ENCODE measurements around the gene SEMG2. TPM values are rescaled to one million over a fixed set of nuclear protein-coding genes. Genes with fewer than 3 reads are reported as not detected.

Gene SEMG2
- total RNA-seq, 2 donors from 2014 or later: not detected

DNA sequence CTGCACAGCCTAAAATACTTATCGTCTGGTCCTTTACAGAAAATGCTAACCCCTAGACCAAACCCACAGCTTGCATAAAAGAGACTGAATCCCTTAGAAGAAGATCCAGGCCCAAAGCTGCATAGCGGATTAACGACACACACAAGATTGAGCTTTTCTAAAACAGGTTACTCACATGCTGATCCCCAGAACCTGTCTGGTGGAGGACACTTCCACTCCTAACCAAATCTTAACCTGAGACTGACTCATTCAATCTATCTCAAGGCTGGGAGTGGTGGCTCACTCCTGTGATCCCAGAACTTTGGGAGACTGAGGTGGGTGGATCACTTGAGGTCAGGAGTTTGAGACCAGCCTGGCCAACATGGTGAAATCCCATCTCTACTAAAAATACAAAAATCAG, 36.0 kb downstream of the SEMG2 start:
- no peaks in the 10 kb centered on the region for H3K27me3 ChIP-seq
- H3K4me1 ChIP-seq: peaks cover 6% of the 10 kb centered on the region
- no peak overlapping the region for H3K4me3 ChIP-seq
- intact Hi-C loops (cut with DNase I): no loop called here
- H3K36me3 ChIP-seq: no peaks in the 10 kb centered on the region
- no peak overlapping the region for H3K27ac ChIP-seq
- no peaks in the 10 kb centered on the region for H3K9me3 ChIP-seq
- DNase-seq: no peak
- TF ChIP-seq, protein P1, sequence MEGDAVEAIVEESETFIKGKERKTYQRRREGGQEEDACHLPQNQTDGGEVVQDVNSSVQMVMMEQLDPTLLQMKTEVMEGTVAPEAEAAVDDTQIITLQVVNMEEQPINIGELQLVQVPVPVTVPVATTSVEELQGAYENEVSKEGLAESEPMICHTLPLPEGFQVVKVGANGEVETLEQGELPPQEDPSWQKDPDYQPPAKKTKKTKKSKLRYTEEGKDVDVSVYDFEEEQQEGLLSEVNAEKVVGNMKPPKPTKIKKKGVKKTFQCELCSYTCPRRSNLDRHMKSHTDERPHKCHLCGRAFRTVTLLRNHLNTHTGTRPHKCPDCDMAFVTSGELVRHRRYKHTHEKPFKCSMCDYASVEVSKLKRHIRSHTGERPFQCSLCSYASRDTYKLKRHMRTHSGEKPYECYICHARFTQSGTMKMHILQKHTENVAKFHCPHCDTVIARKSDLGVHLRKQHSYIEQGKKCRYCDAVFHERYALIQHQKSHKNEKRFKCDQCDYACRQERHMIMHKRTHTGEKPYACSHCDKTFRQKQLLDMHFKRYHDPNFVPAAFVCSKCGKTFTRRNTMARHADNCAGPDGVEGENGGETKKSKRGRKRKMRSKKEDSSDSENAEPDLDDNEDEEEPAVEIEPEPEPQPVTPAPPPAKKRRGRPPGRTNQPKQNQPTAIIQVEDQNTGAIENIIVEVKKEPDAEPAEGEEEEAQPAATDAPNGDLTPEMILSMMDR (IDR thresholded peaks at IDR 0.05): no peak
- H3K9ac ChIP-seq (ENCODE audit: low read depth in 2 of 2, low read length in 2 of 2): no peak overlapping the region

DNA sequence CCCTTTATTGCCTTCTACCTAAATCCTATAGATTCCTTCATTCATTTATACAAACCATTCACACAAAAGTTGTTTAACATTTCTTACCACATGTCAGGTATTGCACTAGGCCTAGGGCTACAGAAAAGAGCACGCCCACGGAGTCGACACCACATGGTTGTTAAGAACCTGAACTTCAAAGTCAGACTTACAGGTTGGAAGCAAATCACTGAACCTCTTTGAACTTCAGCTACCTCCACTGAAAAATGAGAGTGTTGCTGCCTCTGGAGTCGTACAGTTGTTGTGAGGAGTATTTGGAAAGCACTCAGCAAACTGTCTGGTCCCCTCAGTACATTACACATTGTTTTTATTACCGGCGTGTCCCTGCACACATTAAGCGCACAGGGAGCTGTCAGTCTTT, 36.5 kb downstream of the SEMG2 start:
- Histone ChIP-seq H3K27ac (no peak overlapping the region), H3K4me1 (peaks cover 6% of the 10 kb centered on the region), H3K36me3 (no peaks in the 10 kb centered on the region), H3K9me3 (no peaks in the 10 kb centered on the region), H3K9ac (ENCODE audit: low read depth in 2 of 2, low read length in 2 of 2) (no peak overlapping the region), H3K27me3 (no peaks in the 10 kb centered on the region), H3K4me3 (no peak overlapping the region)
- intact Hi-C loops (cut with DNase I): no loop called here
- DNase-seq: no peak
- TF ChIP-seq, protein P1 (IDR thresholded peaks at IDR 0.05): no peak

DNA sequence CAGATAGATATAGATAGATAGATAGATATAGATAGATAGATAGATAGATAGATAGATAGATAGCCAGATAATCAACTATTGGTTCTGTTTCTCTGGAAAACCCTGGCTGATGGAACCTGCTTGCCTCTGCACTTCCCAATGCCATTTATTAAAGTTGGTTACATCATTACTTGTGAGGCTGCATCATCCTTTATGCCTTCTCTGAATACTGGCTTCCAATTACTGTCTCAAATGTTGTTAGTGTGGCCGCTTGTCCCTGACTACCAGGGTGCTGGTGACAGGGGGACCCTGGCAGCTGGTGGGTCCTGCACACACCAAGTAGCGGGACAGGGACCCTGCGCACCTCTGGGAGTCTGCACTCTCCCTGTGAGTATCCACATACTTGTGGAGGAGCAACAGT, 37.1 kb downstream of the SEMG2 start:
- H3K9me3 ChIP-seq: no peaks in the 10 kb centered on the region
- no peak overlapping the region for H3K4me3 ChIP-seq
- DNase-seq: no peak
- H3K36me3 ChIP-seq: no peaks in the 10 kb centered on the region
- no peak overlapping the region for H3K27ac ChIP-seq
- H3K27me3 ChIP-seq: no peaks in the 10 kb centered on the region
- H3K9ac ChIP-seq (ENCODE audit: low read depth in 2 of 2, low read length in 2 of 2): no peak overlapping the region
- peaks cover 6% of the 10 kb centered on the region for H3K4me1 ChIP-seq
- TF ChIP-seq, protein P1 (IDR thresholded peaks at IDR 0.05): no peak
- intact Hi-C loops (cut with DNase I): no loop called here

DNA sequence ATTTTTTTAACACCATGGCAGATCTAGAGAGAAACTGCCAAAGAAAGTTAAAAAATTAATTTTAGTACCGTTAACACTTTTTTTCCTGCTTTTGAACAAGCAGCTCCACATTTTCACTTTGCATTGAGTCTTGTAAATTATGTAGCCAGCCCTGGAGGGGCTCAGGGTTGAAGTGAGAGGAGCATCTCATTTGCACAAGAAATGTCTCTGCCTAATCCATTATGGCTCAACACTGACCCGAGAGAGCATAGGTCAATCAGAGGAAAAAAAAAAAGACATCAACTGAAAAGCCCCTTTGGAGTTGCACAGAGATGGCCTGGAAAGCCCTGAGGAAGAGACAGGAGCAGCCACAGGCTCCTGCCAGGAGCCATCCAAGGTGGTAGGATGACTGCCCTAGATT, 37.5 kb downstream of the SEMG2 start:
- Histone ChIP-seq H3K27me3 (no peaks in the 10 kb centered on the region), H3K4me1 (peaks cover 6% of the 10 kb centered on the region), H3K9ac (ENCODE audit: low read depth in 2 of 2, low read length in 2 of 2) (no peak overlapping the region), H3K27ac (no peak overlapping the region), H3K9me3 (no peaks in the 10 kb centered on the region), H3K36me3 (no peaks in the 10 kb centered on the region), H3K4me3 (no peak overlapping the region)
- DNase-seq: no peak
- intact Hi-C loops (cut with DNase I): no loop called here
- TF ChIP-seq, protein P1 (IDR thresholded peaks at IDR 0.05): no peak

DNA sequence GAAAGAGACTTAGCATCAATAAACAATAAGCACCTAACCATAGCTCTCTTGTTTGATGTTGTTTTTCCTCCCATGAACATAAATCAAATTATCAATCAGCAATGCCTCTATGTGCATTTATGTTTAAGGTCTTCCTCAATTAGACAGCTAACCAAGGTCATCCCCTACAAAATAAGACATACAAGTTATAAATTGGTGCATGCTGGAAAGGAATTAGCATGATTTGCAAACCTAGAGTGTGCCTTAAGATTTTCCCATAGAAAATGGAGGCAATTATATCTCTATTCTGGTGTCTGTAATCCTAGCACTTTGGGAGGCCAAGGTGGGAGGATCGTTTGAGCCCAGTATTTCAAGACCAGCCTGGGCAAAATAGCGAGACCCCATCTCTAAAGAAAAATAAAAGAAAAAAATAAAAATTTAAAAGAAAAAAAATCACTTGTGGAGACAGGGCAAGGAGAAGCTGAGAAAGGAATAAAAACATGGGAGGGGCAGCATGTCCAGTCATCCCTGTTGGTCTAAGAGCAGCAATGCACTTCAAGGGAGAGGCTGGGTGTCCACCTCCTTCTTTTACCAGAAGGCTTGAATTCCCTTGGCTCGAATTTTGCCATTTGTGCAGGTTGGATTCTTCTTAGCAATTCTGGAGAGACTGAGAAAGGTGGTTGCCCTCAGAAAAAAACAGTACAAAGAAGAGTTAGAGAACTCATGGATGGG, 42.5 kb downstream of the SEMG2 start:
- intact Hi-C loops (cut with DNase I): no loop called here
- no peaks in the 10 kb centered on the region for H3K27me3 ChIP-seq
- no peak overlapping the region for H3K27ac ChIP-seq
- no peak overlapping the region for H3K9ac ChIP-seq (ENCODE audit: low read depth in 2 of 2, low read length in 2 of 2)
- no peaks in the 10 kb centered on the region for H3K36me3 ChIP-seq
- TF ChIP-seq, protein P1 (IDR thresholded peaks at IDR 0.05): no peak
- no peak for DNase-seq
- H3K4me1 ChIP-seq: no peaks in the 10 kb centered on the region
- H3K9me3 ChIP-seq: no peaks in the 10 kb centered on the region
- no peak overlapping the region for H3K4me3 ChIP-seq
